GM13976 (cell line): ENCODE results near the gene RPS27L.

Source experiments
- DNase-seq: peaks from one replicate; pipeline ENCODE4 v3.0.0; 2012; ENCODE audit warnings: low spot score
- CTCF ChIP-seq: IDR thresholded peaks from 2 replicates; pipeline ENCODE4 v1.5.1; 2012; ENCODE audit warnings: borderline replicate concordance, mild to moderate bottlenecking; ENCODE audit not compliant: insufficient read depth; ENCODE audit errors: extremely low read depth, missing control alignments, control extremely low read depth
- in situ Hi-C: fragments of 300-500 bp; cut with MboI; formaldehyde crosslinking; loops from one replicate; pipeline ENCODE4 v1.12.0; 2022; ENCODE audit warnings: low sequenced_read_pairs, mixed read lengths, inconsistent platforms; ENCODE audit not compliant: unreplicated experiment

The RPS27L gene

DNA sequence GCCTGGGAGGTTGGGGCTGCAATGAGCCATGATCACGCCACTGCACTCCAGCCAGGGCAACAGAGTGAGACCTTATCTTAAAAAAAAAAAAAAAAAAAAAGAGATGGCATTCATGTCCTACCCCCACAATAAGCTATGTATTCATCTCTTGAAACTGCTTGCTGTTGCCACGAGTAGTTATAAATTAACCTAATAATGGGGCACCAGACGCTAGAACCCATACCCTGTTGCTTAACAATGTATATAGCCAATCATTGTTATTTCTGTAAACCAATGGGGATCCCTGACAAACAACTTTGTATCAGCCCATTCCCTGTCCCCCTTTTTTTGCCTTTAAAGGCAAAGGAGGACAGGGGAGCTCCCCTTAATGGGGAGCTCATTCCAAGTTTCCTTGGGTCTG lies 38.4 kb downstream of the RPS27L start:
- in situ Hi-C loops, result no loop called here
- DNase-seq, result no peak
- no peak for TF ChIP-seq CTCF

- TF ChIP-seq CTCF, result no peak
- DNase-seq, result no peak
These were observed 42.8 kb downstream of the RPS27L start for GRCh38 chr15:63114465-63114864.

DNA sequence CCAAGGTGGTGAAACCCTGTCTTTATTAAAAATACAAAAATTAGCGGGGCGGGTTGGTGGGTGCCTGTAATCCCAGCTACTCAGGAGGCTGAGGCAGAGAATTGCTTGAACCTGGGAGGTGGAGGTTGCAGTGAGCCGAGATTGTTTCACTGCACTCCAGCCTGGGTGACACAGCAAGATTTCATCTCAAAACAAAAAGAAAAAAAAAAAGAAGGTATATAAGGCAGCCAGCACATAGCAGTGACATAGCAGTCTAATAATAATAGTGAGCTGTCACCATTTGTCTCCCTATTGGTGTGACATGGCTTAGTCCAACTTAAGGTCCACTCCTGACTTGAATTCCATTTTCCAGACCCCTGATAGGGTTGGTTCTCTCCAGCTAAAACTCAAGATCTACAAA lies 44.4 kb downstream of the RPS27L start:
- DNase-seq, result no peak
- in situ Hi-C loops, result no loop called here
- no peak for TF ChIP-seq CTCF

More at GRCh38 chr15:63114465-63114864, 42.8 kb downstream of the RPS27L start:
- in situ Hi-C loops, result no loop called here

DNA sequence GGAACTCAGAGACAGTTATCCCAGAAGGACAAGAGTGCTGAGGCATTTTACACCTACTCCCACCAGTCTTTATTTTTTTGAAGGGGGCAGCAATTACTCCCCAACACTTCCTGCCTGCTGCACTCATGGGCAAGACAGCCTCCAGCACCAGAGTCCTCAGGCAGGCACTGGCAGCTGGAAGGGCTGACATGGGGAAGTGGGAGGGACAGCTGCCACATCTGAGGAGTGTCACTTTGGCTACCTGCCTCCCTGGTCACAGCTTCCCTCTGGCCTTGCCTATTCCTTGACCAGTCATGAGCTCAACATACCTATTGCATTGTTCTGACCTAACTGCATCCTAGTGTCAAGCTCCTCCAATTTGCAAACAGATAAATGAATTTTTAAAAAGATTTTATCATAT lies 45.8 kb downstream of the RPS27L start:
- DNase-seq, result no peak
- in situ Hi-C loops, result no loop called here
- no peak for TF ChIP-seq CTCF

DNA sequence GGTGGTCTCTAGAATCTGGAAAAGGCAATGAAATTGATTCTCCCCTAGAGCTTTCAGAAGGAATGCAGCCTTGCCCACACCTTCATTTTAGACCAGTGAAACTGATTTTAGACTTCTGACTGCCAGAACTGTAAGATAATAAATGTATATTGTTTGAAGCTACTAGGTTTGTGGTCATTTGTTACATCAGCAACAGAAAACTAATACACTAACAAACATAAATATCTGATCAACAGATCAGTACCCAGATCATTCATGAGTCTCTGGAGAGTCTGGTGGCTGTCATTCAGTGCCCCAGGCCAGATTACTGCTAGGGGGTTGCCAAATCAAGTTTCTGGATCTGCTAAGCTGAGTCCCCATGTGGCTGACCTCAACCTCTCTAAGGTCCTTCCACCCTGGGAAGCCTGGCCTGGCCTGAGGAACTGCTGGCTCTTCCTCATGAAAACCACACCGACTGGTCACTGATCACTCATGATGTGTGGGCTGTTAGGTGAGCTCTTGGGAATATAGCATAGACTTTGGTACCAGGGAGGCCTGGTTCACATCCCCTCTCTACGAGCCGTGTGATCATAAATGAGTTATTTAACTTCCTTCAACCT lies 46.8 kb downstream of the RPS27L start:
- in situ Hi-C loops, result no loop called here
- DNase-seq, result no peak
- TF ChIP-seq CTCF, result no peak

DNA sequence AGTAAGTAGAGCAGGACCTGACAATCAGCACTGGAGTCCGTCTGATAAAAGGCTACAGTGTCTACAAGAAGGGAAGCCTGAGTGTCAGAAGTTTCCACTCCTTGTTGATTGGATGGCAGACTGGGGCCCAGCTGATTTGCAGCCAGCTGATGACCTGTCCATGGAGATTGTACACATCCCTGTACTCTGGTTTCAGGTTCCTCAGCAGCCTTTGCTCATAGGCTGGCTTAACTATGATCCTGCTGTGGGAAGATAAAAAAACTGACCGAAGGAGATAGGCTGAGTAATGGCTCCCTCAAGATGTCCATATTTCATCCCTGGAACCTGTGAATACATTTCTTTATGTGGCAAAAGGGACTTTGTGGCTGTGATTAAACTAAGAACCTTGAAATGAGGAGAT lies 47.4 kb downstream of the RPS27L start:
- no peak for DNase-seq
- no peak for TF ChIP-seq CTCF
- in situ Hi-C loops, result no loop called here
